Islet of Langerhans (tissue), 1 donor: ENCODE data around the gene EEFSEC.

Experiments used
- FAIRE-seq: peaks from one replicate; lab custom pipeline; 2011; peaks lifted over from hg19 to GRCh38; lab: Jason Lieb, UNC

EEFSEC gene

DNA sequence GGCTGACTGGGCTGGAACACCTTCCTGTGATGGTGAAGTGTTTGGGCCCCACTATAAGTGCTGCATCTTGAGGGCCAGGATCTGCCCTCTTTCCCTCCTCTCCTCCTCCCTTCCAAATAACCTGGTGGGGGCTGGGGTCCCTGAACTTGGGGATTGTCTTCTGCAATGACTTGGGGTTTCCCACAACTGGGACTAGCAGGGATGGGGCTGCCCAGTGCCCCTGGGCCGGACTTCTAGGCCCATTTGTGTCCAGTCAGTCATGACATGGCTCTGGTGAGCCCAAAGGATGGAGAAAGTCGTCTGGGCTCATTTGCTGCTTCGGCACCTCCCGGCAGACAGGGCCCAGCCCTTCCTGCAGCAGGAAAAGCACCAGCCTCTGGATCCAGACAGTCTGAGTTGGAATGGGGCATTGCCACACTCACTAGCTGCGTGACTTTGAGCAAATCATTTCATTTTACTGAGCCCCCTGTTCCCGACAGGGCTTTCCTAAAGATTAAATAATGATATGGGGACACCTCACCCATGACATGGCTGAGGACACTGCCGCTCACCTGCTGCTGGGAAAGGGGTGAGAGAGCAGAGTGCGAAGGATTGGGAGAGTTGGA lies 200.2 kb downstream of the EEFSEC start:
- FAIRE-seq, result no peak

- FAIRE-seq, result no peak
Observed at GRCh38 chr3:128353991-128354687, 200.9 kb downstream of the EEFSEC start.

- FAIRE-seq, result no peak
Observed at GRCh38 chr3:128354788-128355542, 201.7 kb downstream of the EEFSEC start.

- FAIRE-seq, result no peak
Observed at GRCh38 chr3:128355543-128355919, 202.2 kb downstream of the EEFSEC start.

GRCh38 chr3:128356822-128357221 lies 203.5 kb downstream of the EEFSEC start:
- FAIRE-seq, result no peak

DNA sequence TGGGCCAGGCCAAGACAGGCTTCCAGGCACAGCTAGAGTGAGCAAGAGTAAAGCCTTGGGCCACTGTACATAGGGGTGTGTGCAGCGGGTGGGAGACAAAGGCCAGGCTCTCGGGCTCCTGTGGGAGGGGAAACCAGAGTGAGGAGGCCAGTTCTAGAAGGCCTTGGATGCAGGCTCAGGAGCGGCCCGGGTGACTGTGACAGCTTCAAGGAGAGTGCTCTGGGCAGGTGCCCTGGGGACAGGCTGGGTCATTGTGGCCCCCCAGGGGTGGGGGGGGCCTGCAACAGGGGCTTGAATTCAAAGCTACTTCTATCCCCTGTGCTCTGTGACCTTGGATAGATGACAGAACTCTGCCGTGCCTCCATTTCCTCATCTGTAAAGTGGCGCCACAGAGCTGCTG lies 204.3 kb downstream of the EEFSEC start:
- no peak for FAIRE-seq

DNA sequence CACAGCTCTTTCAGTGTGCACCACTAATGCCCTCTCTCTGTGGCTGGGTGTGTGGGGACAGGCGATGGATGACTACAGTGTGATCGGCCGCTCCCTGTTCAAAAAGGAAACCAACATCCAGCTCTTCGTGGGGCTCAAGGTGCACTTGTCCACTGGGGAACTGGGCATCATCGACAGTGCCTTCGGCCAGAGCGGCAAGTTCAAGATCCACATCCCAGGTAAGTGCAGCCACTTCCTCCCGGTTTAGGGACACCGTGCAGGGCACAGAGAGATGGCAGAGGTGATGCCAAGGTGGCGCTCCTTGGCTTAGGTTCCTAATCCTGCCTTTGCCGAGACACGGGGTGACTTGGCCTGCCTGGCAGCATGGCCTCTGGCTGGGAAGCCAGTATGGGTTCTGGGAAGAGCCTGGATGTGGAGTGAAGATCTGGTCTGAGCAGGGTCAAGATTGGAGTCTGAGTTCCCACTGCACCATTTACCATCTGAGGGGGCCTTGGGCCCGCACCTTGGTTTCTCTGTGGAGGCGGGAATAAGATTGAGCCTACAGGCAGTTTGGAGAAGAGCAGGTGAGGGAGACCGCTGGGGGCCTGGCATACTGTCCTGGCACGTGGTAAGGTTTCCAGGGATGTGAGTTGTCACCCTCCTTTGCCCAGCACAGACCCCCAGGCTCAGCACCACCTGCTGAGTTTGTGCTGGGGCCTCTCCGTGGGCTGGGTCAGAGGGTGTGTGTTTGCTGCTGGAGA lies 205.0 kb downstream of the EEFSEC start:
- FAIRE-seq, result no peak

- FAIRE-seq, result no peak
Observed at GRCh38 chr3:128359060-128359664, 205.9 kb downstream of the EEFSEC start.

DNA sequence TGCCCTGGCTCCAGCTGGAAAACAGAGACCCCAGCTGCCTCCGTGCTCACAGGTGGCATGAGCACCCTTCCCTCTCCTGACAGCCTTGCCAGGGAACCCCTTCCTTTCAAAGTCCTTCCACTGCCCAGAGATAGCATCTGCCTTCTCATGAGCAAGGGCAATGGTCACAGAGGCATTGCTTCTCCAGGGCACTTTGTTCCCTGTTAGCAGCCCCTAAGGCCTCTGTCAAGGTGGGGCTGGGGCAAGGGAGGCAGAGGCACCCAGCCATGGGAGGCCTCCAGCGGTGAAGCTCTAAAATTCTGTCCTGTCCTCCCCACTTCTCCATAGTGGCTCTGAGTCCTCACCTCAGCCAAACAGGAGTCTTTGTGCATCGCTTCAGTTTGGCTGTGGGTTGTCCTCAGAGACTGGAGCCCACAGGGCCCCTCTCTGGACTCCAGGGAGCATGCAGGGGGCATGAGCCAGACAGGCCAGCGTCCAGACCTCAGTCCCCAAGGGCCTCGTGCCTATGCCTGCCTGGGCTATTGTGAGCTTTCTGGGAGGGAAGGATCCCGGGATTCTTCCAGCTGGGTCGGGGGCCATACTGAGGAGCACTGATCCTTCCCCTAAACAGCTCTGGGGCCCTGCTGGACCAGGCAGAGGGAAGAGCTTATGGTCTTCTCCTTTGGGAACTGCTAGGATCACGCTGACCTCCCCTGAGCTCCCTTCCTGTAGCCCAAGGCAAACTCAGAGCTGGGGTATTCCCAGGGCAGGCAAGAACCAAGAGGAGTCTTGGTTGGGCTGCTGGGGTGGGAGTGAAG lies 206.8 kb downstream of the EEFSEC start:
- FAIRE-seq, result no peak

DNA sequence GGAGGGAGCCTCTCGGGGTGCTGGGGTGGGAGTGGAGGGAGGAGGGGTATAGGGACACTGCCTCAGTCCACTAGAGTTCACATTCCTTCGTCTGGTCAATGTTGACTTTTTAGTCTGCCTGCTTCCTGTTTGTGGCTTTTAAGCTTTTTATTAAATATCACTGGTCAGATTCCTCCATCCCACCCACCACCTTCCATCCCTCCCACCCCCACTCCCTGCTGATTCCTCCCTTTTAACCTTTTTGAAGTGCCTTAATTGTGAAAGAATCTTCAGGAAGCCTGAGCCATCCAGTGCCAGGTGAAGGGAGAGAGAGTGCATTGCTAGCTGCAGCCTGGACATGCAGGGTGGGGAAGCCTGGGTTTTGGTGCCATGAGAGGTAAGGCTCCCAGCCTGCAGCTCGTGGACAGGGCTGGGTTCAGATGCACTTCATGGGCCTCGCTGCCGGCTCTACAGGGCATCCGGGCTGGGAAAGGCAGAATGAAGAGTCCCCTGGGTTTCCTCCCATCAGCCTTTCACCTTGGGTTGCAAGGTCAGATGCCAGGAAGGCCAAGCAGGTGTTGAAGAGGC lies 207.5 kb downstream of the EEFSEC start:
- FAIRE-seq, result no peak

GRCh38 chr3:128362026-128362965 lies 209.0 kb downstream of the EEFSEC start:
- FAIRE-seq, result no peak

DNA sequence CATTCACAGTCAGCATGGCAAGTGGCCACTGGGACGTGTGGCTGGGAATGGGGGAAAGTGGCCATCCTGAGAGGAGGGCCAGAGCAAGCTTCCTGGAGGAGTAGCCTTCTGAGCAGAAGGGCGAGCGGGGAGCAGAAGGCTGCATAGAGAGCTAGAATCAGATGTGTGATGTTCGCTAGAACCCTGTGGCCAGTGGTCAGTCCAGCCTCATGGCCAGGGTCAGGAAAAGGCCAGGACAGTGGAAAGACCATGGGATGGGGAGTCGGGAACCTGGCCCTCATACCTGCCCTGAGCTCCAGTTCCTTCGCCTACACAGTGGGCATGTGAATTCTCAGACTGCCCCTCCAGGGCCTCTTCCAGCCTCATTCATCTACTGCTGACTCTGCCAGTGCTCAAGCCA lies 211.0 kb downstream of the EEFSEC start:
- FAIRE-seq, result no peak

DNA sequence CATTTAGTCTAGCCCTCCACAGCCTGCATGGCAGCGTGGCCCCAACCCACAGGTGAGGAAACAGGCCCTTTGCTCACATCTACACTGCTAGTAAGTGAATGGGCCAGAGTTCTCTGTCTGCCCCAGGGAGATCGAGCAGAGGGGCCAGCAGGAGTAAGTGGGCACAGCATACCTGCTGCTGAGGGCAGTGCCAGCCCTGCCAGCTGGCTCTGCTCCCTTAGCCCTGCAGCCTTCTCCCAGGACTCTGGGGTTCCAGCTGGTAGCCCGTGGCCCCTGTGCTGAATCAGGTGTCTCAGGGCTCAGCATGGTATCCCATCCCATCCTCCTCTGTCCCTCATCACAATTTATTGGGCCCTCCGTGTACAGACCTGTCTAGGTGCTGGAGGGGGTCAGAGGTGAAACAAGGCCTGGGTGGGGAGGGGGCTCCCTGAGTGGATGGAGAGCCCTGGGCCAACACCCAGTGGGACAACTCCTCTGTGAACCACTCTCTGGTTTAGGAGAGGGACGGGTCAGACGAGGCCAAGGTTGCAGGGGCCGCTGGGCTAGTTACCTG lies 211.6 kb downstream of the EEFSEC start:
- FAIRE-seq, result no peak

DNA sequence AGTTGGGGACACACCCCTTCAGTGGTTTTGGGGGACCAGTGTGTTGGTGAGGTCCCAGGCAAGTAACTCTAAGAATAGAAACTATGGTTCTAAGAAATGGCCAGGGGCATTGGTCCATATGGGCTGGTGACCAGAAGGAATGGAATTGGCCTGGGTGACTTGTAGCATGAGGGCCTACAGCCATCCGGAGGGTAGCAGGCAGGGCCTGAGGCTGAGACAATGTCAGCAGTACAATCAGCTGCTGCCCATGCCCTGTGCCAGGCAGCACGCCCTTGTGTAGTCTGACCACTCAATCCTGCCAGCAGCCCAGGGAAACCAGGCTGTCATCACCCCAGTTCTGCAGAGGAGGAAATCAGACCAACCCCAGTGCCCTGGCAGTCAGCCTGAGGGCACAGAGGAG lies 212.9 kb downstream of the EEFSEC start:
- FAIRE-seq, result no peak

GRCh38 chr3:128366652-128367051 lies 213.4 kb downstream of the EEFSEC start:
- FAIRE-seq, result no peak

DNA sequence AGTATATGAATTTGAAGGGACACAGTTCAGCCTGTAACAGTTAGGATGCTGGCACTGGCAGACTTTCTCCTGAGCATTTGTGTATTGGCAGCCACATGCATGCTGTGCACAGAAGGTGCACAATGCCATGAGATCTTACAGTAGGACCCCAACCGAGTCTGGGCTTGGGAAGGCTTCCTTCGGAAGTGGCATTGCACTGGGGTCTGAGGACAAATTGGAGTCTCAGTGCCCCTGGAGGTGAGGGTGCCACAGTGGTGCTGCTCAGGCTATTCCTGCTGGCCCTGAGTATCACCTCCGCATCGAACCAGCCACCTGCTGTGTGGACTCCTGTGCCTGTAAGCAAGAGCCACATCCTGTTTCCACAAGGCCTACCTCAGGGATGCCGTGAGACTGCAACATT lies 213.9 kb downstream of the EEFSEC start:
- no peak for FAIRE-seq

DNA sequence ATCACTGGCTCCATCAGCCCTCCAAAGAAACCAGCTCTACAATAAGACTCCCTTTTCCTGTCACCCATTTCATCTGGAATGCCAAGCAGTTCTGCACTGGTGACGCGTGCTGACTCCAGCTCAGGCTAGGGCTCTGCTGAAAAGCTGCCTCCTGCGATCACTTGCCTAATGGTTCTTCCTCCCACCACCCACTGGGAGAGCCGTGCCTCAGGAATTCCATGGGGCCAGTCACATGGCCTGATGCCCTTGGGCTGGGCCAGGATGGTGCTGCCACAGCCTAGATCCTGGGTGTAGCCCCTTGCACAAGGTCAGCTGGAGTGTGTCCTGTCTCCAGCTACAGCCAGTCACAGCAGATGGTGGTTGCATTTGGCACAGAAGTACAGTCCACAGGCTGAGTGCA lies 214.5 kb downstream of the EEFSEC start:
- no peak for FAIRE-seq

GRCh38 chr3:128368626-128369025 lies 215.3 kb downstream of the EEFSEC start:
- FAIRE-seq, result no peak

- no peak for FAIRE-seq
Observed at GRCh38 chr3:128369121-128369703, 215.9 kb downstream of the EEFSEC start.
